Right forelimb (tissue), 1 donor: ENCODE measurements around the gene TAMALIN.

Experiments
- DNase-seq: peaks from one replicate; pipeline ENCODE4 v3.0.0-alpha.2; 2018

TAMALIN gene

DNA sequence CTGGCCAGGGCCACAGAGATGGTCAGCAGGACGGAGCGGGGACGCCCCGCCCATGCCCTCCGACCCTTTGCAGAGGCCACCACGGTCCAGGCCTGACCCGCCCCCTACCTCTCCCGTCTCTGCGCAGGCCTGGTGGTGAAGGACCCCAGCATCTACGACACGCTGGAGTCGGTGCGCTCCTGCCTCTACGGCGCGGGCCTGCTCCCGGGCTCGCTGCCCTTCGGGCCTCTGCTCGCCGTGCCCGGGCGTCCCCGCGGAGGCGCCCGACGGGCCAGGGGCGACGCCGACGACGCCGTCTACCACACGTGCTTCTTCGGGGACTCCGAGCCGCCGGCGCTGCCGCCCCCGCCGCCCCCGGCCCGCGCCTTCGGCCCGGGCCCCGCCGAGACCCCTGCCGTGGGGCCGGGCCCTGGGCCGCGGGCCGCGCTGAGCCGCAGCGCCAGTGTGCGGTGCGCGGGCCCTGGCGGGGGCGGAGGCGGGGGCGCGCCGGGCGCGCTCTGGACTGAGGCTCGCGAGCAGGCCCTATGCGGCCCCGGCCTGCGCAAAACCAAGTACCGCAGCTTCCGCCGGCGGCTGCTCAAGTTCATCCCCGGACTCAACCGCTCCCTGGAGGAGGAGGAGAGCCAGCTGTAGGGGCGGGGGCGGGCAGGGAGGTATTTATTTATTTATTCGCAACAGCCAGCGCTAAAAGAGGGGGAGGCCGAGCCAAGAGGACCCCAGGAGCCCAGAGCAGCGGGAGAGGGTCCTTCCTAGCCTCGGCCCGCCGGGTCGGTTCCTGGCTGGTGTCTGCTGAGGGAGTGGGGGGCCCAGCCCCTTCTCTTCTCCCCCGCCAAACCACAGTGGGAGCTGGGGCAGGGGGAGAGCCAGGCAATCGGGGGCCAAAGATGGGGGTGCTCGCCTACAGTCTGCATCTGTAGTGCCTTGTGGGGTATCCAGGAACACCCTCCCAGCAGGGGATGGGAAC, 8.1 kb downstream of the TAMALIN start:
- peak; percentile 50 for DNase-seq

- DNase-seq = no peak
These were observed 8.8 kb downstream of the TAMALIN start for GRCh38 chr12:52015532-52016041.

- no peak for DNase-seq
These were observed 11.8 kb downstream of the TAMALIN start for GRCh38 chr12:52018433-52019112.

GRCh38 chr12:52019113-52019770, 12.5 kb downstream of the TAMALIN start:
- DNase-seq = no peak

DNA sequence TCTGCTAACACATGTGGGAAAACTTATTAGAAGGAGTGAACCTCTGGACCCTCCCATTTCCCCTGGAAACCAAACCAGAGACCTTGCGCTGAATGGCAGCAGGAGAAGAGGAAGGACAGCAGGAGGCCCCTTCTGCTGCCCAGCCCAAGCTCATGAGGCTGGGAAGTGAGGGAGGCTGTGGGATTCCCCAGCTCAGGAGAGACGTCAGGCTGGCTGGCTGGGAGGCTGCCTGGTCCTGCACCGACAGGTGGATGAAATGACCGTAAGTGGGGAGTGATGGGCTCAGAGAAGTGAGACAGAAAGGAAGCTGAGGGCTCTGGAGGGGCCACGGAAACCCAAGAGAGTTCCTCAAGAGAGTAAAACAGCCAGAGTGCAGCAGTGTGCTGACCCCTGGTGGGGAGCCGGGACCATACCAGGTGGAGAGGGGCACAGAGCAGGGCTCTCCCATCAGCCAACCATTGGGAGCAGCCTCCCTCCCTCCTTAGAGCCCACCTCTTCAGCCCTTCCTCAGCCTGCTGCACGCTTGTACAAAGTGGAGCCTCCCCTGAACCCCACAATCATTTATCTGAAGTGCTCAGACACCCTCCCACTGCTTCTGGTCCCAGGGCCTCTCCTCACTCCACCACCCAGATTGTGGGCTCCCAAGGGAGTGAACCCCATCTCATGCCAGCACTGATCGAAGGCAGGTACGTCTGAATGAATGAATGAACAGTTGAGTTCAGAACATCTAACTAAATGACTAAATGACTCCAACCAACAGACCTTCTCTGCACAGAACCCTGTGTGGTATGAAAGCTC, 14.0 kb downstream of the TAMALIN start:
- peak; percentile 70 for DNase-seq

GRCh38 chr12:52022841-52023181, 16.1 kb downstream of the TAMALIN start:
- DNase-seq = no peak

- peak; percentile 91 for DNase-seq
These were observed 16.6 kb downstream of the TAMALIN start for GRCh38 chr12:52023182-52023975.

- DNase-seq = no peak
These were observed 17.4 kb downstream of the TAMALIN start for GRCh38 chr12:52023976-52024688.

DNA sequence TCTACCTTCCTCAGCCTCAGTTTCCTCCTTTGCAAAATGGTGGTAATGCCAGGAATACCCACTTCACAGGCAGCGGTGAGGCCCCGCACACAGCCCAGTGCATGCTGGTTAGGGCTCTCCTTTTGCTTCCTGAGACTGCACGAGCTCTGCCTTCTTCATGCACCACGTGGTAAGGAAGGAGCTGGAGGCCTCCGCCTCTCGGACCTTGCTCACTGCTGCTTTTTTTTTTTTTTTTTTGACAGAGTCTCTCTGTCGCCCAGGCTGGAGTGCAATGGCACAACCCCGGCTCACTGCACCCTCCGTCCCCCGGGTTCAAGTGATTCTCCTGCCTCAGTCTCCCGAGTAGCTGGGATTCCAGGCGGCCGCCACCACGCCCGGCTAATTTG, 18.1 kb downstream of the TAMALIN start:
- DNase-seq = no peak

GRCh38 chr12:52026263-52026662, 19.5 kb downstream of the TAMALIN start:
- no peak for DNase-seq

DNA sequence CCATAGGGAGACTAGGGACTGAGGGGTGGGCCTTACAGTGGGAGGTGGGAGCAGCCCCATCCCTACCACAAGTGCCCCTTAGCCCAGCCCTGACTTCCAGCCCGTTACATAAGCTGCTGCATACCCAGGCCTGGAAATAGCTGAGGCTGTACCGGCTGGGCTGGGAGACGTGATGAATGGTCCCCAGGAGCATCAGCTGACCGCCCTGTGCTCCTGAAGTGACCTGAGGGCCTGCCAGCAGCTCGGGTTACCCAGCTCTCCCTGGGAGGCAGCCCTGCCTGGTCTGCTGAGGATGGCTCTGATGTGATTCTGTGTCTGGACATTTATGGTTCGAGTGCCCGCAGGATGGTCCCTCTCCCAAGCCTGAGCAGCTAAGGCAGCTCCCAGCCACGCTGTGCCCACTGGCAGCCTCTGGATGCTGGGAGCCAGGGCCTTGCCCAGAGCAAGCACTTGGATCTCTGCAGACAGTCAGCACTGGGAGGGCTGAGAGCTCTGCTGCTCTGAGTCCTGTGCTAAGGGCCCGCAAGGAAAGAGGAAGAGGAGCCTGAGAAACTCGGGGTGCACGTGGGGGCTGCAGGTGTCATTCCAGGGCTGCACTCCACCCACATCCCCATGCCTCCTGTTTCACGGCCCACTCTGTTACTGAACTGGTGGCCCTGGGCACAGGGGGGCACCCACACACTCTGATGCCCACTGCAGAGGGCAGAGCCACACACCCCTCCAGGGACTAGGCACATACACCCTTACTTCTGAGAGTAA, 20.5 kb downstream of the TAMALIN start:
- no peak for DNase-seq

GRCh38 chr12:52029685-52030084, 22.9 kb downstream of the TAMALIN start:
- no peak for DNase-seq

GRCh38 chr12:52032446-52032803, 25.7 kb downstream of the TAMALIN start:
- no peak for DNase-seq

DNA sequence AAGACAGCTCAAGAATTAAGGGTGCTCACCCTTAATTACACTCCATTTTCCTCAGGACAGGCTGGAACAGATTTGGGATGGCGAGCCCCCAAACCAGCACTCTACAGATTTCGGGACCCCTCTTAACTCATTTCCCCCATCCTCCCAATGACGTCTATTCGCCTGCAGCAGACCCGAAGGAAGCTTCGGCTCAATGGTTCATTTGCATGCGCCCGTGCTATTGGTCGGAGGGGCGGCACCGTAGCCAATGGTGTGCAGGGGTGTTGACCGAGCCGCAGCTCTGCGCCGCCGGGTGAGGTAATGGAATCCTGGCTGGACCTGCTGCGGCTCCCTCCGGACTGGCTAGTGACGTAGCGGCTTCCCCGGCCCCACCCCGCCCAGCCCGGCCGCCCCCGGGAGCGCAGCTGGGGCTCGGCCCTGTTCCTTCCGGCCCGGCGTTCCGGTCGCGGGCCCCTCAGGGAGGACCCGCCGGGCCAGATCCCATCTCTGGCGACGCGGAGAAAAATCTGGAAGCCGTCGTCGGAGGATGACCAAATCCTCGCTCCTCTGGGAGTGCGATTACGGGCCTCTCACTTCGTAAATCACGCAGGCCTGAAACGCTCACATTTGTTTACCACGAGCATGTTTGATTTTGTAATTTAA, 26.2 kb downstream of the TAMALIN start:
- peak; percentile 98 for DNase-seq

DNA sequence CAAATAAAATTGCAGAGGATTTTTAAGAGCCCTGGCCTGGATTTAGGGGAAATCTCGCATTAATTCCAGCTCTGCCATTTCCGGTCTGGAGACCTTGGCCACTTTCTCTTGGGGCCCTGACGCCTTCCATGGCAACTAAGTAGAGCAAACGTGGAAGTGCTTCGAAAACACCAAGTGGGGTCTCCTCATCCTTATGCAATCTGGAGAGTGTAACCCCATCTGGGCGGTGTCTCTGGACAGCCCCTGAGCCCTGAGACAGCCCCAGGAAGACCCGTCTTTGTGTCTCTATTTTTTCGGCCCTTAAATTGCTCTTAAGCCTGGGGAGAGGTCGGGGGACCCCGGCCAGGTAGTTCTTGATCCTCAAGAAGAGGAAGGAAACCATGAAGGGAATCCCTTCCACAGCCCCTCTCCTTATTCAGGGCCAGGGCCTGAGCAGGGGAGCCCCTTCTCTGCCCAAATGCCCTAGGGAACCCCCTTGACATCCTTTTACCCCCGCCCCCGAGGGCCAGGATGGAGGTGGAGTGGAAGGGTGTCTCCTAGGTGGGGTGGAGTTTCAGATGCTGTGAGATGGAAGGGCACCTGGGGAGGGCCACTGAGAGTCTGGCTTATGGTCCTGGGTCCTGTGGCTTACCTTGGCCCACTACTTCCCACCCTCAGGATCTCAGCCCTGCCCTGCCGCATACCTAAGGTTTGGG, 26.8 kb downstream of the TAMALIN start:
- DNase-seq = no peak

DNA sequence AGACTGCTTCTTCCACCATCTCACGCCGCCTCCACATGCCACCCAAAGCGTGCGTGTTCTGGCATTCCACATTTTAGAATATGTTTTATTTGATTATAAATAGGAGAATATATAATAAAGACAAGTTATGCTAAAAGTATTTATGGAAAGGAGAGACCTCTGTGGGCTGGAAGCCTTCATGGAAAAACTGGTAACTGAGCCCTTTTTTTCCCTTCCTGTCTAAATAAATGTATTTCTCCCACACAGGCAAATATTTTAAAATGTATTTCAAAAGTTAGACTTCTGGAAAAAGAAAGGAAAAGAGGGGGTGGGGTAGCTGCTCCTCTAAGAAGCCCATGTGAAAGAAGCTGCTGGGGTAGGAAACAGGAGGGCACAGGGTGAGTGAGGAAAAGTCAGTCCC, 28.4 kb downstream of the TAMALIN start:
- DNase-seq = no peak

DNA sequence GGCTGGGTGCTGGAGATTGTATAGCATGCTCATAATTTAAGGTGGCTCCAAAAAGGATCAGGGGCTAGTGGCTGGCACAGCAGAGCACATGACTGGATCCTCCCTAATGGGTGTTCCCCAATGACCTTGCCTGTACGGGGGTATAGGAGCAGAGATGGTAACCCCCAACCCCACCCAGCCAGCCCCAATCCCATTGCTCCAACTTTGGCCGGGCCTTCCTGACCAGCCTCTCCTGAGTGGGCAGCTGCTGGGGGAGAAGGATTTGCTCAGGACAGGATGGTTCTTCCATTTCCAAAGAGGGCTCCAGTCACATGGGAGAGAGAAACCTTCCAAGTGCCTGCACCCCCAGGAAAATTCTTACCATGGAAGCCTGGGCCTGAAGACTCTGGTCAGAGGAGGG, 29.2 kb downstream of the TAMALIN start:
- DNase-seq = no peak

DNA sequence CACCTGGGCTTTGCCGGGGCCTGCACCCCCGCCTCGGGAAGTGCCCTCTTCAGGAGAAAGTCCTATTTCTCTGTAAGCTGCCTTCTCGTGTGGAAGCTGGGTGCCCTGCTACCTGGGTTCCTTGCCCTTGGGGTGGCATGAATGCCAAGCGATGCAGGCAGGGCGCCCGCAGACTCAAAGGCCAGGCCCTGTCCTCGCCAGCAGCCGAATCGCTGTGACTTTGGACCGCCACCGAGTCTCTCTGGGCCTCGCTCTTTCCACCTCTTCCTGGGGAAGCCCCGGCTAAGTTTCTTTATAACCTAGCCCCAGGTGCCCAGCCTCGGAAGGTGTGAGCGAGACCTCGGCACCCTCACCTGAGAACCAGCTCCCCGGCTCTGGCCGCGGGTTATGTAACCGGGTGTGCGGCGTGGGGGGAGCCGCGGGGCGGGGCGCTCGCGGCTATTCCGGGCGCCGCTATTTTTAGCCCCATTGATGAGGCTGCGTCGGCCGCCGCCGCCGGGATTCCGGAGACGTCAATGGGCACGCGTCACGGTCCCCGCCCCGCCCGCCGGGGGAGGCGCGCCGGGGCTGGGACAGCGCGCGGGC, 29.9 kb downstream of the TAMALIN start:
- DNase-seq = peak; percentile 92
